Upper lobe of left lung (tissue), 6 donors: ENCODE measurements around the gene MXD3. TPM values are rescaled to one million over a fixed set of nuclear protein-coding genes. Genes with fewer than 3 reads are reported as not detected.

ENCODE experiments used
- ATAC-seq, 2 donors: fragments of 200-7000 bp; cut with Tn5 transposase; one replicate each; pipeline ENCODE4 v1.9.1; 2022; ENCODE audit warnings: mild to moderate bottlenecking in 2 of 2, moderate library complexity in 2 of 2; ENCODE audit not compliant: low FRiP score in 2 of 2
- DNase-seq, 2 donors: peaks; one replicate each; pipeline ENCODE4 v3.0.0-alpha.2; 2019 to 2020
- H3K27ac ChIP-seq, 4 donors: fragments of 200-600 bp; sonication (generic); one replicate each; pipeline ENCODE4 v1.5.1; 2016 to 2019
- H3K27me3 ChIP-seq, 4 donors: fragments of 200-600 bp; sonication (generic); one replicate each; pipeline ENCODE4 v1.5.1; 2017 to 2019
- H3K36me3 ChIP-seq, 4 donors: fragments of 200-600 bp; sonication (generic); one replicate each; pipeline ENCODE4 v1.5.1; 2016 to 2019
- H3K4me1 ChIP-seq, 4 donors: fragments of 200-600 bp; sonication (generic); one replicate each; pipeline ENCODE4 v1.5.1; 2018 to 2019
- H3K4me3 ChIP-seq, 4 donors: fragments of 200-600 bp; sonication (generic); one replicate each; pipeline ENCODE4 v1.5.1; 2017 to 2019; ENCODE audit warnings: mild to moderate bottlenecking in 2 of 4, moderate library complexity in 1 of 4
- H3K9me3 ChIP-seq, 4 donors: fragments of 200-600 bp; sonication (generic); one replicate each; pipeline ENCODE4 v1.5.1; 2018 to 2019
- EP300 ChIP-seq, 4 donors: sonication (generic); formaldehyde crosslinking; IDR thresholded peaks; one replicate each; pipeline ENCODE4 v1.5.1; 2017; ENCODE audit warnings: antibody characterized with exemption in 4 of 4, control low read depth in 2 of 4
- POLR2A ChIP-seq, 4 donors: fragments of 450-650 bp; IDR thresholded peaks; one replicate each; pipeline ENCODE4 v1.5.1; 2016 to 2017; ENCODE audit warnings: antibody characterized with exemption in 4 of 4, mild to moderate bottlenecking in 2 of 4
- POLR2AphosphoS5 ChIP-seq, 2 donors: sonication (generic); formaldehyde crosslinking; IDR thresholded peaks; one replicate each; pipeline ENCODE4 v1.5.1; 2017; ENCODE audit warnings: antibody characterized with exemption in 2 of 2
- WGBS, 2 donors: methylation state at CpG; one replicate each; pipeline ENCODE4 v1.1.5; 2017 to 2018; 5-methylcytosine and 5-hydroxymethylcytosine counted together
- total RNA-seq, 6 donors: library from RNA; depleted of rRNA in 4 of 6; stranded (reverse); fragments of >200 nt in 4 of 6; gene quantifications; one replicate each; pipeline versions ENCODE4 v1.1.0 to v1.2.1, GENCODE V29; 2016 to 2021
- TF ChIP-seq, protein P1 (sequence below), 6 experiments: fragments of 450-650 bp in 4 of 6; fragments of 200-600 bp in 2 of 6; sonication (generic) in 2 of 6; IDR thresholded peaks; one replicate each; pipeline ENCODE4 v1.5.1; 2016 to 2019; ENCODE audit warnings: antibody characterized with exemption in 6 of 6
- donor health status: DM: no; HTN: no; CAD: no; lungs with moderate emphysema.
- donor health status: DM: no; HTN: yes; CAD: no; lungs with severe emphysema.

MXD3 gene
- total RNA-seq, 6 donors from 2014 or later: 8.8 to 29.5 (median 13.6) TPM

DNA sequence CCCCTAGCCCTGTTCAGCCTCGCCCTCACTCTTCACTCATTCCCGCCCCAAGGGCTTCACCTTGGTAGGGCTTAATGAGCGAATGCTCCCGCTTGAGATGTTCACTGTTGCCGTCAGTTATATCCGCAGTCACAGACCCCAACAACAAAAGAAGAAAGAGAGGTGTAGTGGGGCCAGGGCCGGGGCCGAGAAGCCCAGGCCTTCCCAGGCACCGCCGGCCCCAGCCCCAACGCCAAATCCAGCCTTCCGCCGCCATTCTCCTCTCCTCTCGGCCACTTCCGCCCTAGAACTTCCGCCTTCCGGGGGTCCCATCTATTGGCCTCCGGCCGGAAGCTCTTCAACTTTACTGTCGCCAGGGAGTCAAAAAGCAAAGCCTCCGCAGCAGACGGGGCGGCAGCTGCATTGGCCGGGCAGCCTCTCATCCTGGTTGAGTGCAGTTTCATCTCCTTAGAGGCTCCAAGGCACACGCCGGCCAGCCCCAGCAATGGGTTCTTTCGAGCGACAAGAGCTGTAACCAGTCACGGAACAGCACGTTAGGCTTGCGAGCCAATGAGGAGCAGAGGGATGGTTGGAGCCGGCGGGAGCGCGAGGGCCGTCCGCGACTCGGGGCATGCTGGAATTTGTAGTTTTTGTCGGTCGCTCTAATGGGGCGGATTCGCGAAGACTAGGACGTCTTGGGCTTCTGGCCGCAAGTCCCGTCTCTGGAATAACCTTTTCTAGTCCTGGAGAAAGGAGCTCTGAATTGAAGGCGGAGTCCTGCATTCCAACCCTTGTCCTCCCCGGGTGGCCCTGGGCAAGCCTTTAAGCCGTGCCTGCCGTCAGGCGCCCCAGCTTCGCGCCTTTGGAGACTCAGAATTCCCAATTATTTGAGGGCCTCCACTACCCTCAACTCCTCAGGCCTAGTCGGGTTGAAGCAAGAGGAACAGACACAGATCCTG is 40.0 kb upstream of the MXD3 start, which contains the start of gene LMAN2:
LMAN2 (minus strand) TSS at position 277 of the 938 bp plus-strand sequence; CDS start at position 256, 21 bp downstream.
- H3K27me3 ChIP-seq: no peaks in the 10 kb centered on the region
- H3K36me3 ChIP-seq: peaks cover 0 to 28% (median 0%) of the 10 kb centered on the region in 4 donors
- peak; percentile 98 to 99 for ATAC-seq
- H3K27ac ChIP-seq: peak within 1 kb of the TSS; percentile 84 to 97 (median 94)
- H3K4me3 ChIP-seq: peak within 1 kb of the TSS; percentile 79 to 100 (median 84)
- no peaks in the 10 kb centered on the region for H3K9me3 ChIP-seq
- WGBS, 2 donors: 6 to 8% methylated on average over 18 to 55 of the region's 55 CpGs
- peak; percentile 94 for DNase-seq
- TF ChIP-seq POLR2AphosphoS5 (IDR thresholded peaks at IDR 0.05) (peak; percentile 69 to 81), EP300 (IDR thresholded peaks at IDR 0.05) (no peak), POLR2A (IDR thresholded peaks at IDR 0.05) (peak in 3 of 4 donors; percentile 51 to 79 (median 59))
- TF ChIP-seq, protein P1, sequence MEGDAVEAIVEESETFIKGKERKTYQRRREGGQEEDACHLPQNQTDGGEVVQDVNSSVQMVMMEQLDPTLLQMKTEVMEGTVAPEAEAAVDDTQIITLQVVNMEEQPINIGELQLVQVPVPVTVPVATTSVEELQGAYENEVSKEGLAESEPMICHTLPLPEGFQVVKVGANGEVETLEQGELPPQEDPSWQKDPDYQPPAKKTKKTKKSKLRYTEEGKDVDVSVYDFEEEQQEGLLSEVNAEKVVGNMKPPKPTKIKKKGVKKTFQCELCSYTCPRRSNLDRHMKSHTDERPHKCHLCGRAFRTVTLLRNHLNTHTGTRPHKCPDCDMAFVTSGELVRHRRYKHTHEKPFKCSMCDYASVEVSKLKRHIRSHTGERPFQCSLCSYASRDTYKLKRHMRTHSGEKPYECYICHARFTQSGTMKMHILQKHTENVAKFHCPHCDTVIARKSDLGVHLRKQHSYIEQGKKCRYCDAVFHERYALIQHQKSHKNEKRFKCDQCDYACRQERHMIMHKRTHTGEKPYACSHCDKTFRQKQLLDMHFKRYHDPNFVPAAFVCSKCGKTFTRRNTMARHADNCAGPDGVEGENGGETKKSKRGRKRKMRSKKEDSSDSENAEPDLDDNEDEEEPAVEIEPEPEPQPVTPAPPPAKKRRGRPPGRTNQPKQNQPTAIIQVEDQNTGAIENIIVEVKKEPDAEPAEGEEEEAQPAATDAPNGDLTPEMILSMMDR (IDR thresholded peaks at IDR 0.05): peak in 1 of 6 experiments; percentile 14
- peaks cover 30 to 46% (median 36%) of the 10 kb centered on the region in 4 donors for H3K4me1 ChIP-seq

DNA sequence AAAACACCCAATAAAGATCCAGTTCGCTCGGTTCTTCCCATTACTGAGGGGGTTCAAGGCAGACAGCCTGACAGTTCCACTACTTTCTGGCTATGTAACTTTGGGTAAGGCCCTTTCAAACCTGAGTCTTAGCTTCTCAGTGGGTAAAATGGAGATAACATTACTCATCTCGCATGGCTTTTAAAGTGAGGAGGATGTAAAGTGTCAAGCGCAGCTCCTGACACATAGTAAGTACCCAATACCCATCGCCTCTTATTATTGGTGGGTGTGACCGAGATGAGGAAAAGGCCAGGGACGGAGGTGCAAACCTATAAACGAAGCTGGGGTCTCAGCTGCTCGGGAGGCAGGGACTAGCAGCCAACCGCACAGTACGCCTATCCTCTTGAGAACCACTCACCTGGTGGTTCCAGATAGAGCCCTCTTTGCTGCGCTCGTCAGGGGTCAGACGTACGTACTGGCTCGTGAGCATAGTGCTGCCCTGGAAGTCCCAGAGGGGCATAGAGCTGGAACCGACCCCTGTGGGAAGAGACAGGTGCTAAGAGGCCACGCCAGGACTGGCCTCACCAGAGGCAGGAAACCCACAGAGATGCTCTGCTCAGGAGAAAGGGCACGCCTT is 39.2 kb upstream of the MXD3 start:
- no peak for TF ChIP-seq POLR2AphosphoS5 (IDR thresholded peaks at IDR 0.05)
- no peak for TF ChIP-seq EP300 (IDR thresholded peaks at IDR 0.05)
- TF ChIP-seq, protein P1 (IDR thresholded peaks at IDR 0.05): no peak
- no peak for TF ChIP-seq POLR2A (IDR thresholded peaks at IDR 0.05)
- Histone ChIP-seq H3K4me1 (peaks cover 30 to 46% (median 36%) of the 10 kb centered on the region in 4 donors), H3K9me3 (no peaks in the 10 kb centered on the region), H3K27ac (peak overlapping the region; percentile 84 to 97 (median 94)), H3K27me3 (no peaks in the 10 kb centered on the region), H3K4me3 (peak overlapping the region; percentile 79 to 100 (median 84)), H3K36me3 (peaks cover 0 to 28% (median 1%) of the 10 kb centered on the region in 4 donors)
- DNase-seq (no peak), ATAC-seq (peak in 1 of 2 donors; percentile 29)
- 11 to 15% methylated on average over 15 to 19 of the region's 19 CpGs for WGBS, 2 donors

DNA sequence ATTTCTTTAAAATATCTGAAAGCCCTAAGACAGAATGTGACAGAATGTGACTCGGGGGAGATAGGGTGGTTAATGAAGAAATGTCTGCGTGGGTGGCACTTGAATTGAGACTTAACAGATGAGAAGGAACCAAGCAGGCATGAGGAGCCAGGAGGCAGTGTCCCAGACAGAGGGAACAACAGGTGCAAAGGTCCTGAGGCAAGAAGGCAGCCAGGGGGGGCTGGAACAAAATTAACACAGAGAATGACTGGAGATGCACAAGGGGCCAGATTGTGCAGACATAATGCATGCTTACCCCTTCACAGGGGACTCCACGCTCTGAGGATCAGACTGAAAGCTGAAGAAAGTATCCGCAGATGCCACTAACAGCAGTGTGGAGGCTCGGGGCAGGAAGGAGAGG is 38.1 kb upstream of the MXD3 start:
- Histone ChIP-seq H3K4me3 (peak overlapping the region in 1 of 4 donors; percentile 86), H3K36me3 (peaks cover 0 to 28% (median 4%) of the 10 kb centered on the region in 4 donors), H3K27me3 (no peaks in the 10 kb centered on the region), H3K9me3 (no peaks in the 10 kb centered on the region), H3K4me1 (peaks cover 30 to 46% (median 36%) of the 10 kb centered on the region in 4 donors), H3K27ac (no peak overlapping the region)
- ATAC-seq (no peak), DNase-seq (no peak)
- TF ChIP-seq POLR2AphosphoS5 (IDR thresholded peaks at IDR 0.05): no peak
- 87 to 88% methylated on average over 5 of the region's 5 CpGs for WGBS, 2 donors

GRCh38 chr5:177349362-177349647 is 37.6 kb upstream of the MXD3 start:
- Histone ChIP-seq H3K27me3 (no peaks in the 10 kb centered on the region), H3K9me3 (no peaks in the 10 kb centered on the region), H3K36me3 (peaks cover 0 to 32% (median 6%) of the 10 kb centered on the region in 4 donors), H3K27ac (no peak overlapping the region), H3K4me1 (peaks cover 30 to 46% (median 36%) of the 10 kb centered on the region in 4 donors), H3K4me3 (peak overlapping the region in 1 of 4 donors; percentile 86)
- ATAC-seq: no peak
- no peak for DNase-seq
- TF ChIP-seq POLR2A (IDR thresholded peaks at IDR 0.05) (no peak), POLR2AphosphoS5 (IDR thresholded peaks at IDR 0.05) (no peak), EP300 (IDR thresholded peaks at IDR 0.05) (no peak)
- TF ChIP-seq, protein P1 (IDR thresholded peaks at IDR 0.05): no peak
- WGBS, 2 donors: 70 to 73% methylated on average over 3 of the region's 3 CpGs

DNA sequence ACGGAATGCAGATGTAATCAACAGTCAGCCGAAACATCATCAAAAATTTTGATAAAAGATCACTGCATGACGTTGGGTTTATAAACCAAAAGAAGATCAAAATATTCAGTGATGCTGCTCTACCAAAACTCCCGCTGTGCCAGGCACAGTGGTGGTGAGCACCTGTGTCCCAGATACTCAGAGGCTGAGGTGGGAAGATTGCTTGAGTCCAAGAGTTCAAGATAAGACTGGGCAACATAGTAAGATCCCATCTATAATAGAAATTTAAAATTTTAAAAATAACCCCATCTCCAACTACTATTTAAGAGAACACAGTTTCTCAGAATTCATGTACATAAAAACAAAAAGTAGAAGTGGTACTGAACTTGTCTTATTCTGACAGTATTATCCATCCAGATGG is 36.0 kb upstream of the MXD3 start:
- TF ChIP-seq, protein P1 (IDR thresholded peaks at IDR 0.05): no peak
- TF ChIP-seq POLR2A (IDR thresholded peaks at IDR 0.05): no peak
- TF ChIP-seq EP300 (IDR thresholded peaks at IDR 0.05): no peak
- no peak for TF ChIP-seq POLR2AphosphoS5 (IDR thresholded peaks at IDR 0.05)
- DNase-seq (no peak), ATAC-seq (no peak)
- Histone ChIP-seq H3K9me3 (no peaks in the 10 kb centered on the region), H3K4me1 (peaks cover 30 to 46% (median 36%) of the 10 kb centered on the region in 4 donors), H3K27ac (no peak overlapping the region), H3K36me3 (peaks cover 0 to 34% (median 6%) of the 10 kb centered on the region in 4 donors), H3K27me3 (no peaks in the 10 kb centered on the region), H3K4me3 (no peak overlapping the region)
- 79 to 92% methylated on average over 4 of the region's 4 CpGs for WGBS, 2 donors
